GM12878 (cell line): ENCODE results near the gene EIF2B5. TPM values are rescaled to one million over a fixed set of nuclear protein-coding genes. Genes with fewer than 3 reads are reported as not detected.

Experiments
- EGR1 ChIP-seq, 2 experiments: IDR thresholded peaks; 1 replicate in 1 of 2; 2 replicates in 1 of 2; pipeline ENCODE4 v1.6.1; 2011 to 2012; ENCODE audit warnings: low read depth in 2 of 2, low read length in 2 of 2, borderline replicate concordance in 1 of 2, mild to moderate bottlenecking in 1 of 2, moderate library complexity in 1 of 2
- ESRRA ChIP-seq: IDR thresholded peaks from 2 replicates; pipeline ENCODE4 v1.6.1; 2012; ENCODE audit warnings: mild to moderate bottlenecking, low read length, improper control_type of control experiment
- FOS ChIP-seq: IDR thresholded peaks from 3 replicates; pipeline ENCODE4 v1.6.1; 2011; ENCODE audit warnings: borderline replicate concordance; ENCODE audit not compliant: insufficient read length; ENCODE audit errors: extremely low read depth
- HCFC1 ChIP-seq: fragments of 150-350 bp; IDR thresholded peaks from 2 replicates; pipeline ENCODE4 v1.6.1; 2014; ENCODE audit warnings: low read length
- MEF2A ChIP-seq: IDR thresholded peaks from 2 replicates; pipeline ENCODE4 v1.6.1; 2011; ENCODE audit warnings: low read depth, mild to moderate bottlenecking, low read length, moderate library complexity; ENCODE audit not compliant: insufficient read depth
- SREBF1 ChIP-seq: IDR thresholded peaks from 2 replicates; pipeline ENCODE4 v1.6.1; 2012; ENCODE audit warnings: mild to moderate bottlenecking, low read length
- SREBF2 ChIP-seq: IDR thresholded peaks from 2 replicates; pipeline ENCODE4 v1.6.1; 2012; ENCODE audit warnings: mild to moderate bottlenecking, low read length
- SRF ChIP-seq, 2 experiments: IDR thresholded peaks; 2 replicates each; pipeline ENCODE4 v1.6.1; 2011; ENCODE audit warnings: low read depth in 2 of 2, low read length in 2 of 2, mild to moderate bottlenecking in 1 of 2, moderate library complexity in 1 of 2
- STAT1 ChIP-seq: fragments of 450-650 bp; conservative IDR thresholded peaks from 2 replicates; pipeline ENCODE4 v1.6.1; 2014; ENCODE audit warnings: antibody characterized with exemption, mild to moderate bottlenecking
- SUPT20H ChIP-seq: IDR thresholded peaks from 2 replicates; pipeline ENCODE4 v1.6.1; 2011; ENCODE audit warnings: low read depth, mild to moderate bottlenecking, low read length, moderate library complexity, borderline replicate concordance; ENCODE audit not compliant: control insufficient read depth
- TAF1 ChIP-seq: IDR thresholded peaks from 2 replicates; pipeline ENCODE4 v1.6.1; 2011; ENCODE audit warnings: mild to moderate bottlenecking, low read depth, low read length, borderline replicate concordance
- ZZZ3 ChIP-seq: IDR thresholded peaks from 2 replicates; pipeline ENCODE4 v1.6.1; 2011; ENCODE audit warnings: low read depth; ENCODE audit not compliant: control insufficient read depth, insufficient read length
- polyA plus RNA-seq, 11 experiments: library from polyadenylated mRNA; depleted of rRNA in 4 of 11; unstranded in 6 of 11; stranded (reverse) in 5 of 11; fragments of >200 nt; fragmentation: Nextera tagmentation in 4 of 11; fragmentation: Illumina TruSeq in 1 of 11; extraction: Ambion mirVana in 4 of 11; extraction: Trizol in 1 of 11; gene quantifications; 1 replicate in 1 of 11; 2 replicates in 10 of 11; pipeline versions ENCODE4 v1.2.1 to v1.2.3, GENCODE V29; 2011 to 2016; ENCODE audit warnings: inconsistent platforms in 2 of 11, missing spikeins in 2 of 11, low read depth in 1 of 11
- total RNA-seq, 4 experiments: library from RNA; depleted of rRNA in 3 of 4; stranded (reverse); fragments of >200 nt in 3 of 4; fragmentation: Illumina TruSeq in 1 of 4; extraction: Trizol in 1 of 4; gene quantifications; 2 replicates each; pipeline versions ENCODE4 v1.2.1 to v1.2.3, GENCODE V29; 2013 to 2021
- TF ChIP-seq, protein P1 (sequence below): fragments of 450-650 bp; IDR thresholded peaks from 2 replicates; pipeline ENCODE4 v1.6.1; 2017; ENCODE audit warnings: mild to moderate bottlenecking, moderate library complexity
- TF ChIP-seq, protein P2 (sequence below): fragments of 450-650 bp; IDR thresholded peaks from 2 replicates; pipeline ENCODE4 v1.6.1; 2018; ENCODE audit warnings: mild to moderate bottlenecking, low read depth, moderate library complexity; ENCODE audit not compliant: partially characterized antibody
- TF ChIP-seq, protein P3 (sequence below): fragments of 450-650 bp; IDR thresholded peaks from 2 replicates; pipeline ENCODE4 v1.6.1; 2017; ENCODE audit warnings: mild to moderate bottlenecking
- TF ChIP-seq, protein P4 (sequence below): IDR thresholded peaks from 2 replicates; pipeline ENCODE4 v1.6.1; 2012; ENCODE audit warnings: mild to moderate bottlenecking, low read depth, low read length

Gene EIF2B5
- total and polyA plus RNA-seq, 10 of the 15 experiments (the other 5 are each of a cell fraction or from before 2014, with no cell fraction given), result 13.7 to 82.7 (median 52.2) TPM

DNA sequence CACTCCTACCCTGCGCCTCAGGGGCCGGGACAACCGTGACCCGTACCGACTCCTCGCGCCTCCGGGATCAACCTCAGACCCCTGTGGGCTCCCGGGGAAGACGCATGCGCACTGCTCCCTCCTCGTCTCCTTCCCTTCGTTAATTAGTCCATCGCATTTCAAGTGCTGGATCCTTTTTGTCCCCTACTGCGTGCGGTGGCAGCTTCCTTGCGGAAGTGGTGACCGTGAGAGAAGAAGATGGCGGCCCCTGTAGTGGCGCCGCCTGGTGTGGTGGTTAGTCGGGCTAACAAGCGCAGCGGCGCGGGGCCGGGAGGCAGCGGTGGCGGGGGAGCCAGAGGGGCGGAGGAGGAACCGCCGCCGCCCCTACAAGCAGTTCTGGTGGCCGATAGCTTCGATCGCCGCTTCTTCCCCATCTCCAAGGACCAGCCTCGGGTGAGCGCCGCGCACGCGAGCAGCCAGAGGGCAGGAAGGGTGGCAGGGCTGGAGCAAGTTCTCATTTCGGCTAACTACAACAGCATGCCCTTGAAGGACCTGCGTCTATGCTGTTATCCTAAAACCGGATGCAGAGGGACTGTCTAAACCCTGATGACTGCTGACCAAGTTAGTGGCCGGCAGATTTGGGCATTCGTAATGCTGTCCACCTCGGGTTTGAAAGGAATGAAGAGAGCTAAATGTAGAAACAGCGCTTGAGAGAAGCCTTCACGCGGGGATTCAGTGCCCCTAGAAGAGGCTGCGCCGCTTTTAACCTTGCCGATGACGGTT lies at the start of gene EIF2B5 (continued):
- TF ChIP-seq, protein P1, sequence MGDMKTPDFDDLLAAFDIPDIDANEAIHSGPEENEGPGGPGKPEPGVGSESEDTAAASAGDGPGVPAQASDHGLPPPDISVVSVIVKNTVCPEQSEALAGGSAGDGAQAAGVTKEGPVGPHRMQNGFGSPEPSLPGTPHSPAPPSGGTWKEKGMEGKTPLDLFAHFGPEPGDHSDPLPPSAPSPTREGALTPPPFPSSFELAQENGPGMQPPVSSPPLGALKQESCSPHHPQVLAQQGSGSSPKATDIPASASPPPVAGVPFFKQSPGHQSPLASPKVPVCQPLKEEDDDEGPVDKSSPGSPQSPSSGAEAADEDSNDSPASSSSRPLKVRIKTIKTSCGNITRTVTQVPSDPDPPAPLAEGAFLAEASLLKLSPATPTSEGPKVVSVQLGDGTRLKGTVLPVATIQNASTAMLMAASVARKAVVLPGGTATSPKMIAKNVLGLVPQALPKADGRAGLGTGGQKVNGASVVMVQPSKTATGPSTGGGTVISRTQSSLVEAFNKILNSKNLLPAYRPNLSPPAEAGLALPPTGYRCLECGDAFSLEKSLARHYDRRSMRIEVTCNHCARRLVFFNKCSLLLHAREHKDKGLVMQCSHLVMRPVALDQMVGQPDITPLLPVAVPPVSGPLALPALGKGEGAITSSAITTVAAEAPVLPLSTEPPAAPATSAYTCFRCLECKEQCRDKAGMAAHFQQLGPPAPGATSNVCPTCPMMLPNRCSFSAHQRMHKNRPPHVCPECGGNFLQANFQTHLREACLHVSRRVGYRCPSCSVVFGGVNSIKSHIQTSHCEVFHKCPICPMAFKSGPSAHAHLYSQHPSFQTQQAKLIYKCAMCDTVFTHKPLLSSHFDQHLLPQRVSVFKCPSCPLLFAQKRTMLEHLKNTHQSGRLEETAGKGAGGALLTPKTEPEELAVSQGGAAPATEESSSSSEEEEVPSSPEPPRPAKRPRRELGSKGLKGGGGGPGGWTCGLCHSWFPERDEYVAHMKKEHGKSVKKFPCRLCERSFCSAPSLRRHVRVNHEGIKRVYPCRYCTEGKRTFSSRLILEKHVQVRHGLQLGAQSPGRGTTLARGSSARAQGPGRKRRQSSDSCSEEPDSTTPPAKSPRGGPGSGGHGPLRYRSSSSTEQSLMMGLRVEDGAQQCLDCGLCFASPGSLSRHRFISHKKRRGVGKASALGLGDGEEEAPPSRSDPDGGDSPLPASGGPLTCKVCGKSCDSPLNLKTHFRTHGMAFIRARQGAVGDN, result peak; percentile 48; the same call in 1 of the 2 replicates
- TF ChIP-seq, protein P2, sequence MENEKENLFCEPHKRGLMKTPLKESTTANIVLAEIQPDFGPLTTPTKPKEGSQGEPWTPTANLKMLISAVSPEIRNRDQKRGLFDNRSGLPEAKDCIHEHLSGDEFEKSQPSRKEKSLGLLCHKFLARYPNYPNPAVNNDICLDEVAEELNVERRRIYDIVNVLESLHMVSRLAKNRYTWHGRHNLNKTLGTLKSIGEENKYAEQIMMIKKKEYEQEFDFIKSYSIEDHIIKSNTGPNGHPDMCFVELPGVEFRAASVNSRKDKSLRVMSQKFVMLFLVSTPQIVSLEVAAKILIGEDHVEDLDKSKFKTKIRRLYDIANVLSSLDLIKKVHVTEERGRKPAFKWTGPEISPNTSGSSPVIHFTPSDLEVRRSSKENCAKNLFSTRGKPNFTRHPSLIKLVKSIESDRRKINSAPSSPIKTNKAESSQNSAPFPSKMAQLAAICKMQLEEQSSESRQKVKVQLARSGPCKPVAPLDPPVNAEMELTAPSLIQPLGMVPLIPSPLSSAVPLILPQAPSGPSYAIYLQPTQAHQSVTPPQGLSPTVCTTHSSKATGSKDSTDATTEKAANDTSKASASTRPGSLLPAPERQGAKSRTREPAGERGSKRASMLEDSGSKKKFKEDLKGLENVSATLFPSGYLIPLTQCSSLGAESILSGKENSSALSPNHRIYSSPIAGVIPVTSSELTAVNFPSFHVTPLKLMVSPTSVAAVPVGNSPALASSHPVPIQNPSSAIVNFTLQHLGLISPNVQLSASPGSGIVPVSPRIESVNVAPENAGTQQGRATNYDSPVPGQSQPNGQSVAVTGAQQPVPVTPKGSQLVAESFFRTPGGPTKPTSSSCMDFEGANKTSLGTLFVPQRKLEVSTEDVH, result no peak
- peak in 1 of 2 experiments; percentile 66; a peak in 1 of 3 replicates for TF ChIP-seq EGR1 (IDR thresholded peaks at IDR 0.05; ENCODE audit: borderline replicate concordance in 1 of 2, low read depth in 2 of 2, low read length in 2 of 2)
- peak; percentile 62; the same call in 1 of the 2 replicates for TF ChIP-seq MEF2A
- 0 out of 4 replicates have a peak, but pooled peaks of 1 of the 2 experiments have one; percentile 48 for TF ChIP-seq SRF (IDR thresholded peaks at IDR 0.05; ENCODE audit: low read depth in 2 of 2, low read length in 2 of 2)
- TF ChIP-seq FOS, result no peak
- peak; percentile 30; the same call in 1 of the 2 replicates for TF ChIP-seq SREBF1
- TF ChIP-seq, protein P3, sequence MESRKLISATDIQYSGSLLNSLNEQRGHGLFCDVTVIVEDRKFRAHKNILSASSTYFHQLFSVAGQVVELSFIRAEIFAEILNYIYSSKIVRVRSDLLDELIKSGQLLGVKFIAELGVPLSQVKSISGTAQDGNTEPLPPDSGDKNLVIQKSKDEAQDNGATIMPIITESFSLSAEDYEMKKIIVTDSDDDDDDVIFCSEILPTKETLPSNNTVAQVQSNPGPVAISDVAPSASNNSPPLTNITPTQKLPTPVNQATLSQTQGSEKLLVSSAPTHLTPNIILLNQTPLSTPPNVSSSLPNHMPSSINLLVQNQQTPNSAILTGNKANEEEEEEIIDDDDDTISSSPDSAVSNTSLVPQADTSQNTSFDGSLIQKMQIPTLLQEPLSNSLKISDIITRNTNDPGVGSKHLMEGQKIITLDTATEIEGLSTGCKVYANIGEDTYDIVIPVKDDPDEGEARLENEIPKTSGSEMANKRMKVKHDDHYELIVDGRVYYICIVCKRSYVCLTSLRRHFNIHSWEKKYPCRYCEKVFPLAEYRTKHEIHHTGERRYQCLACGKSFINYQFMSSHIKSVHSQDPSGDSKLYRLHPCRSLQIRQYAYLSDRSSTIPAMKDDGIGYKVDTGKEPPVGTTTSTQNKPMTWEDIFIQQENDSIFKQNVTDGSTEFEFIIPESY, result no peak
- 0 out of 2 replicates have a peak, but pooled peaks have one; percentile 60 for TF ChIP-seq STAT1
- no peak for TF ChIP-seq SUPT20H
- peak; percentile 94 for TF ChIP-seq TAF1
- TF ChIP-seq HCFC1, result peak; percentile 77
- TF ChIP-seq SREBF2, result no peak
- TF ChIP-seq, protein P4, sequence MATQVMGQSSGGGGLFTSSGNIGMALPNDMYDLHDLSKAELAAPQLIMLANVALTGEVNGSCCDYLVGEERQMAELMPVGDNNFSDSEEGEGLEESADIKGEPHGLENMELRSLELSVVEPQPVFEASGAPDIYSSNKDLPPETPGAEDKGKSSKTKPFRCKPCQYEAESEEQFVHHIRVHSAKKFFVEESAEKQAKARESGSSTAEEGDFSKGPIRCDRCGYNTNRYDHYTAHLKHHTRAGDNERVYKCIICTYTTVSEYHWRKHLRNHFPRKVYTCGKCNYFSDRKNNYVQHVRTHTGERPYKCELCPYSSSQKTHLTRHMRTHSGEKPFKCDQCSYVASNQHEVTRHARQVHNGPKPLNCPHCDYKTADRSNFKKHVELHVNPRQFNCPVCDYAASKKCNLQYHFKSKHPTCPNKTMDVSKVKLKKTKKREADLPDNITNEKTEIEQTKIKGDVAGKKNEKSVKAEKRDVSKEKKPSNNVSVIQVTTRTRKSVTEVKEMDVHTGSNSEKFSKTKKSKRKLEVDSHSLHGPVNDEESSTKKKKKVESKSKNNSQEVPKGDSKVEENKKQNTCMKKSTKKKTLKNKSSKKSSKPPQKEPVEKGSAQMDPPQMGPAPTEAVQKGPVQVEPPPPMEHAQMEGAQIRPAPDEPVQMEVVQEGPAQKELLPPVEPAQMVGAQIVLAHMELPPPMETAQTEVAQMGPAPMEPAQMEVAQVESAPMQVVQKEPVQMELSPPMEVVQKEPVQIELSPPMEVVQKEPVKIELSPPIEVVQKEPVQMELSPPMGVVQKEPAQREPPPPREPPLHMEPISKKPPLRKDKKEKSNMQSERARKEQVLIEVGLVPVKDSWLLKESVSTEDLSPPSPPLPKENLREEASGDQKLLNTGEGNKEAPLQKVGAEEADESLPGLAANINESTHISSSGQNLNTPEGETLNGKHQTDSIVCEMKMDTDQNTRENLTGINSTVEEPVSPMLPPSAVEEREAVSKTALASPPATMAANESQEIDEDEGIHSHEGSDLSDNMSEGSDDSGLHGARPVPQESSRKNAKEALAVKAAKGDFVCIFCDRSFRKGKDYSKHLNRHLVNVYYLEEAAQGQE, result 0 out of 2 replicates have a peak, but pooled peaks have one; percentile 23
- no peak for TF ChIP-seq ESRRA
- TF ChIP-seq ZZZ3, result no peak
